NCI-H1436 treated with DMSO at 0.1 percent for 48 hours (cell line): ENCODE measurements around the gene EPS8.

Experiments used
- DNase-seq: peaks from one replicate; lab custom pipeline; 2025; lab: John Stamatoyannopoulos, UW

Gene EPS8

GRCh38 chr12:15717940-15718567 is 71.1 kb downstream of the EPS8 start:
- no peak for DNase-seq

- DNase-seq = no peak
Measured at GRCh38 chr12:15716581-15716980, 72.6 kb downstream of the EPS8 start.

GRCh38 chr12:15714256-15714655 is 74.9 kb downstream of the EPS8 start:
- no peak for DNase-seq

GRCh38 chr12:15712823-15713660 is 76.1 kb downstream of the EPS8 start:
- no peak for DNase-seq

GRCh38 chr12:15712160-15712559 is 77.0 kb downstream of the EPS8 start:
- DNase-seq = no peak

- DNase-seq = no peak
Measured at GRCh38 chr12:15710860-15711510, 78.2 kb downstream of the EPS8 start.

GRCh38 chr12:15709551-15709950 is 79.6 kb downstream of the EPS8 start:
- DNase-seq = no peak

GRCh38 chr12:15708396-15709076 is 80.7 kb downstream of the EPS8 start:
- DNase-seq = no peak

- no peak for DNase-seq
Measured at GRCh38 chr12:15707516-15708199, 81.5 kb downstream of the EPS8 start.

GRCh38 chr12:15706010-15706676 is 83.0 kb downstream of the EPS8 start:
- DNase-seq = no peak

- DNase-seq = no peak
Measured at GRCh38 chr12:15705606-15706005, 83.6 kb downstream of the EPS8 start.

- DNase-seq = no peak
Measured at GRCh38 chr12:15702276-15702675, 86.9 kb downstream of the EPS8 start.

GRCh38 chr12:15701631-15702156 is 87.5 kb downstream of the EPS8 start:
- no peak for DNase-seq

- DNase-seq = no peak
Measured at GRCh38 chr12:15701206-15701605, 88.0 kb downstream of the EPS8 start.

GRCh38 chr12:15700595-15700994 is 88.6 kb downstream of the EPS8 start:
- no peak for DNase-seq

GRCh38 chr12:15699886-15700285 is 89.3 kb downstream of the EPS8 start:
- DNase-seq = no peak

- DNase-seq = no peak
Measured at GRCh38 chr12:15698377-15698871, 90.8 kb downstream of the EPS8 start.

- no peak for DNase-seq
Measured at GRCh38 chr12:15697201-15697600, 92.0 kb downstream of the EPS8 start.

- DNase-seq = no peak
Measured at GRCh38 chr12:15693228-15693911, 95.8 kb downstream of the EPS8 start.

- DNase-seq = no peak
Measured at GRCh38 chr12:15691388-15691787, 97.8 kb downstream of the EPS8 start.
